OCI-LY7 (cell line): ENCODE measurements around the gene DEGS2. TPM values are rescaled to one million over a fixed set of nuclear protein-coding genes. Genes with fewer than 3 reads are reported as not detected.

Source experiments
- BruUV-seq: library from RNA; stranded (reverse); fragments of 400-500 nt; replicated peaks from 2 replicates; lab custom pipeline; 2021; lab: Mats Ljungman, UMichigan
- CTCF ChIA-PET: fragments of 300-600 bp; sonication (Branson Sonifier 250); formaldehyde crosslinking; loops from one replicate; lab custom pipeline; 2022; ENCODE audit warnings: antibody characterized with exemption; ENCODE audit not compliant: unreplicated experiment; lab: Charles Lee
- POLR2A ChIA-PET: fragments of 300-600 bp; sonication (Branson Sonifier 250); formaldehyde crosslinking; loops from one replicate; lab custom pipeline; 2022; ENCODE audit warnings: antibody characterized with exemption; lab: Charles Lee
- DNase-seq: peaks from one replicate; pipeline ENCODE4 v3.0.0-alpha.2; 2015; ENCODE audit warnings: low spot score
- H2AFZ ChIP-seq: fragments of 200-600 bp; sonication (generic), shearing (Covaris generic); 2 replicates; pipeline ENCODE4 v1.6.1; 2014; ENCODE audit warnings: mild to moderate bottlenecking, antibody characterized with exemption, low read length, moderate library complexity
- H3K27ac ChIP-seq: fragments of 200-600 bp; sonication (generic); 2 replicates; pipeline ENCODE4 v1.5.1; 2014; ENCODE audit warnings: mixed run types, low read depth, mild to moderate bottlenecking, moderate library complexity, low read length, inconsistent platforms; ENCODE audit not compliant: poor library complexity, severe bottlenecking
- H3K36me3 ChIP-seq: fragments of 200-600 bp; sonication (generic); 2 replicates; pipeline ENCODE4 v1.6.1; 2014; ENCODE audit warnings: mild to moderate bottlenecking, antibody characterized with exemption, low read length, moderate library complexity, mixed read lengths; ENCODE audit not compliant: insufficient read depth
- H3K4me1 ChIP-seq: fragments of 200-600 bp; sonication (generic); 2 replicates; pipeline ENCODE4 v1.5.1; 2014; ENCODE audit warnings: mild to moderate bottlenecking, low read length; ENCODE audit not compliant: insufficient read depth, poor library complexity, severe bottlenecking
- H3K4me2 ChIP-seq: fragments of 200-600 bp; sonication (generic); 2 replicates; pipeline ENCODE4 v1.6.1; 2014; ENCODE audit warnings: mild to moderate bottlenecking, low read length
- H3K4me3 ChIP-seq: fragments of 200-600 bp; sonication (generic); 2 replicates; pipeline ENCODE4 v1.5.1; 2014; ENCODE audit warnings: mild to moderate bottlenecking, low read depth, low read length; ENCODE audit not compliant: poor library complexity, severe bottlenecking
- H3K79me2 ChIP-seq: fragments of 200-600 bp; sonication (generic); 2 replicates; pipeline ENCODE4 v1.6.1; 2016; ENCODE audit warnings: low read depth, mild to moderate bottlenecking, low read length, moderate library complexity, mixed read lengths; ENCODE audit not compliant: insufficient read depth
- H3K9me2 ChIP-seq: fragments of 200-600 bp; sonication (generic); 2 replicates; pipeline ENCODE4 v1.6.1; 2016; ENCODE audit warnings: mild to moderate bottlenecking, low read length, mixed read lengths; ENCODE audit not compliant: insufficient read depth
- H3K9me3 ChIP-seq: fragments of 200-600 bp; sonication (generic); 2 replicates; pipeline ENCODE4 v1.6.1; 2014; ENCODE audit warnings: mild to moderate bottlenecking, mixed run types, low read length, mixed read lengths
- H4K20me1 ChIP-seq: fragments of 200-600 bp; sonication (generic); 2 replicates; pipeline ENCODE4 v1.6.1; 2014; ENCODE audit warnings: mild to moderate bottlenecking, antibody characterized with exemption, low read length, moderate library complexity, mixed read lengths; ENCODE audit not compliant: insufficient read depth
- CTCF ChIP-seq: fragments of 200-600 bp; sonication (generic); conservative IDR thresholded peaks from 2 replicates; pipeline ENCODE4 v1.5.1; 2014; ENCODE audit warnings: mild to moderate bottlenecking, antibody characterized with exemption, low read length, moderate library complexity, mixed read lengths
- EZH2phosphoT487 ChIP-seq: fragments of 200-600 bp; sonication (generic); IDR thresholded peaks from 2 replicates; pipeline ENCODE4 v1.6.1; 2018; ENCODE audit warnings: low read depth, borderline replicate concordance, mild to moderate bottlenecking, mixed run types, antibody characterized with exemption, low read length, moderate library complexity, mixed read lengths
- intact Hi-C: fragments of 100-400 bp; cut with micrococcal nuclease; formaldehyde crosslinking; loops from one replicate; pipeline ENCODE4 v1.10.0; 2022; ENCODE audit not compliant: unreplicated experiment
- total RNA-seq, 2 experiments: library from RNA; depleted of rRNA in 1 of 2; stranded (reverse); fragments of >200 nt in 1 of 2; shearing (Covaris generic) in 1 of 2; gene quantifications; 2 replicates each; pipeline ENCODE4 v1.2.3, GENCODE V29; 2014 to 2022

Gene DEGS2
- total RNA-seq, 2 experiments from 2014 or later, result 8.3 to 14.6 TPM

- no peaks in the 10 kb centered on the region for H3K9me3 ChIP-seq
- H3K4me3 ChIP-seq, result no peak overlapping the region
- H3K9me2 ChIP-seq, result no peaks in the 10 kb centered on the region
- no peak for TF ChIP-seq EZH2phosphoT487
- TF ChIP-seq CTCF, result no peak
- H3K4me2 ChIP-seq, result no peak overlapping the region
- H4K20me1 ChIP-seq, result no peaks in the 10 kb centered on the region
- no peak overlapping the region for H3K27ac ChIP-seq
- H3K79me2 ChIP-seq, result no peaks in the 10 kb centered on the region
- peaks cover 14% of the 10 kb centered on the region for H3K4me1 ChIP-seq
- no peak for DNase-seq
- no peak overlapping the region for H2AFZ ChIP-seq
- peaks cover 60% of the 10 kb centered on the region; the same call in 1 of the 2 replicates for H3K36me3 ChIP-seq
- intact Hi-C loops, result no loop called here
- ChIA-PET CTCF (interaction anchor here (0.6 kb wide), 1 partner anchor 38 kb away, joined by 3 read pairs; the partner anchor contains the start of gene DEGS2), POLR2A (no interaction called here)
- BruUV-seq, result no TSS peak
Measured at GRCh38 chr14:100121643-100122480, 37.6 kb downstream of the DEGS2 start.

GRCh38 chr14:100120522-100121269 is 38.7 kb downstream of the DEGS2 start:
- H3K4me3 ChIP-seq, result no peak overlapping the region
- intact Hi-C loops, result no loop called here
- CTCF ChIA-PET, result interaction anchor here (0.5 to 1.0 kb wide), 2 partner anchors 13 to 19 kb away, joined by 4 read pairs; no protein-coding TSS in a partner anchor
- no TSS peak for BruUV-seq
- no peaks in the 10 kb centered on the region for H3K79me2 ChIP-seq
- H3K27ac ChIP-seq, result no peak overlapping the region
- TF ChIP-seq EZH2phosphoT487 (no peak), CTCF (no peak)
- peaks cover 14% of the 10 kb centered on the region for H3K4me1 ChIP-seq
- peaks cover 56% of the 10 kb centered on the region; the same call in 1 of the 2 replicates for H3K36me3 ChIP-seq
- H4K20me1 ChIP-seq, result no peaks in the 10 kb centered on the region
- H2AFZ ChIP-seq, result no peak overlapping the region
- no peaks in the 10 kb centered on the region for H3K9me2 ChIP-seq
- no peak for DNase-seq
- no peaks in the 10 kb centered on the region for H3K9me3 ChIP-seq
- H3K4me2 ChIP-seq, result no peak overlapping the region
- POLR2A ChIA-PET, result no interaction called here
